ENCODE measurements around the gene ARHGAP21.
"Not testable (repeated sequence)": the region's sequence is repeated elsewhere in the genome, so short reads cannot be mapped to it uniquely, and the experiment has no call there.

The ARHGAP21 gene

GRCh38 chr10:24680647-24681524, 42.8 kb downstream of the ARHGAP21 start:
- no peak for DNase-seq

- no peak for DNase-seq
Observed at GRCh38 chr10:24678757-24679156, 44.9 kb downstream of the ARHGAP21 start.

- DNase-seq = no peak
Observed at GRCh38 chr10:24674892-24675632, 48.6 kb downstream of the ARHGAP21 start.

GRCh38 chr10:24670964-24671670, 52.6 kb downstream of the ARHGAP21 start:
- no peak for DNase-seq

GRCh38 chr10:24669285-24669852, 54.3 kb downstream of the ARHGAP21 start:
- no peak for DNase-seq

- DNase-seq = no peak
Observed at GRCh38 chr10:24668247-24668646, 55.4 kb downstream of the ARHGAP21 start.

- DNase-seq = no peak
Observed at GRCh38 chr10:24664991-24665390, 58.7 kb downstream of the ARHGAP21 start.

- DNase-seq = no peak
Observed at GRCh38 chr10:24661376-24661775, 62.3 kb downstream of the ARHGAP21 start.

- DNase-seq = not testable (repeated sequence)
Observed at GRCh38 chr10:24658319-24658718, 65.4 kb downstream of the ARHGAP21 start.

GRCh38 chr10:24656326-24656725, 67.4 kb downstream of the ARHGAP21 start:
- DNase-seq = not testable (repeated sequence)

- DNase-seq = no peak
Observed at GRCh38 chr10:24652381-24652957, 71.2 kb downstream of the ARHGAP21 start.

GRCh38 chr10:24651923-24652322, 71.8 kb downstream of the ARHGAP21 start:
- DNase-seq = no peak

- DNase-seq = no peak
Observed at GRCh38 chr10:24650669-24651391, 72.9 kb downstream of the ARHGAP21 start.

GRCh38 chr10:24645784-24646183, 77.9 kb downstream of the ARHGAP21 start:
- no peak for DNase-seq

- no peak for DNase-seq
Observed at GRCh38 chr10:24645022-24645421, 78.7 kb downstream of the ARHGAP21 start.

GRCh38 chr10:24643679-24644209, 79.9 kb downstream of the ARHGAP21 start:
- no peak for DNase-seq

- DNase-seq = no peak
Observed at GRCh38 chr10:24642921-24643678, 80.6 kb downstream of the ARHGAP21 start.

GRCh38 chr10:24639124-24639523, 84.6 kb downstream of the ARHGAP21 start:
- no peak for DNase-seq

- DNase-seq = no peak
Observed at GRCh38 chr10:24625778-24626177, 97.9 kb downstream of the ARHGAP21 start.

GRCh38 chr10:24623383-24623782, 100.3 kb downstream of the ARHGAP21 start:
- no peak for DNase-seq

GRCh38 chr10:24622781-24623301, 100.8 kb downstream of the ARHGAP21 start:
- DNase-seq = no peak

Data from activated gamma-delta T cell (primary cell).